SK-N-SH treated with all-trans-retinoic acid at 6 μM for 48 hours (cell line): Measurements from ENCODE around the gene CCDC167.

Experiments used
- ARNTL ChIP-seq: fragments of 450-650 bp; formaldehyde crosslinking; IDR thresholded peaks from 2 replicates; pipeline ENCODE4 v1.5.0; 2020; ENCODE audit warnings: low read depth, mild to moderate bottlenecking, moderate library complexity, borderline replicate concordance
- BACH2 ChIP-seq: fragments of 250-450 bp; sonication (Bioruptor Pico); IDR thresholded peaks from 2 replicates; pipeline ENCODE4 v1.9.0; 2021; ENCODE audit warnings: mild to moderate bottlenecking, borderline replicate concordance
- CSDC2 ChIP-seq: fragments of 250-450 bp; sonication (Bioruptor Pico); IDR thresholded peaks from 2 replicates; pipeline ENCODE4 v1.5.0; 2020; ENCODE audit warnings: mild to moderate bottlenecking, moderate library complexity
- OSR1 ChIP-seq: fragments of 250-450 bp; sonication (Bioruptor Pico); IDR thresholded peaks from 2 replicates; pipeline ENCODE4 v1.8.0; 2022; ENCODE audit warnings: moderate library complexity, mild to moderate bottlenecking, inconsistent platforms
- RARB ChIP-seq: fragments of 250-450 bp; sonication (Bioruptor Pico); IDR thresholded peaks from 2 replicates; pipeline ENCODE4 v1.8.0; 2021; ENCODE audit warnings: mild to moderate bottlenecking, moderate library complexity
- SNAI2 ChIP-seq: fragments of 250-450 bp; sonication (Bioruptor Pico); IDR thresholded peaks from 2 replicates; pipeline ENCODE4 v1.5.0; 2020; ENCODE audit warnings: mild to moderate bottlenecking, moderate library complexity
- TCF4 ChIP-seq: fragments of 250-450 bp; sonication (Bioruptor Pico); IDR thresholded peaks from 2 replicates; pipeline ENCODE4 v1.8.0; 2021; ENCODE audit warnings: mild to moderate bottlenecking, moderate library complexity, borderline replicate concordance
- ZFP3 ChIP-seq: fragments of 250-450 bp; sonication (Bioruptor Pico); IDR thresholded peaks from 2 replicates; pipeline ENCODE4 v1.5.0; 2020; ENCODE audit warnings: mild to moderate bottlenecking, moderate library complexity
- ZFP30 ChIP-seq: fragments of 450-650 bp; formaldehyde crosslinking; IDR thresholded peaks from 2 replicates; pipeline ENCODE4 v1.5.0; 2022; ENCODE audit warnings: mild to moderate bottlenecking, moderate library complexity
- ZNF565 ChIP-seq: fragments of 450-650 bp; formaldehyde crosslinking; conservative IDR thresholded peaks from 2 replicates; pipeline ENCODE4 v1.5.0; 2020; ENCODE audit warnings: low read depth, mild to moderate bottlenecking, moderate library complexity
- ZNF8 ChIP-seq: fragments of 450-650 bp; formaldehyde crosslinking; IDR thresholded peaks from 2 replicates; pipeline ENCODE4 v1.5.0; 2020; ENCODE audit warnings: mild to moderate bottlenecking, moderate library complexity
- TF ChIP-seq, protein P1 (sequence below): fragments of 250-450 bp; sonication (Bioruptor Pico); IDR thresholded peaks from 2 replicates; pipeline ENCODE4 v1.5.1; 2020; ENCODE audit warnings: low read depth, mild to moderate bottlenecking, moderate library complexity
- TF ChIP-seq, protein P2 (sequence below): fragments of 250-450 bp; sonication (Bioruptor Pico); IDR thresholded peaks from 2 replicates; pipeline ENCODE4 v1.8.0; 2021; ENCODE audit warnings: low read depth, mild to moderate bottlenecking, moderate library complexity, borderline replicate concordance
- TF ChIP-seq, protein P3 (sequence below): fragments of 250-450 bp; sonication (Bioruptor Pico); IDR thresholded peaks from 2 replicates; pipeline ENCODE4 v1.8.0; 2020; ENCODE audit warnings: mild to moderate bottlenecking, moderate library complexity, borderline replicate concordance

DNA sequence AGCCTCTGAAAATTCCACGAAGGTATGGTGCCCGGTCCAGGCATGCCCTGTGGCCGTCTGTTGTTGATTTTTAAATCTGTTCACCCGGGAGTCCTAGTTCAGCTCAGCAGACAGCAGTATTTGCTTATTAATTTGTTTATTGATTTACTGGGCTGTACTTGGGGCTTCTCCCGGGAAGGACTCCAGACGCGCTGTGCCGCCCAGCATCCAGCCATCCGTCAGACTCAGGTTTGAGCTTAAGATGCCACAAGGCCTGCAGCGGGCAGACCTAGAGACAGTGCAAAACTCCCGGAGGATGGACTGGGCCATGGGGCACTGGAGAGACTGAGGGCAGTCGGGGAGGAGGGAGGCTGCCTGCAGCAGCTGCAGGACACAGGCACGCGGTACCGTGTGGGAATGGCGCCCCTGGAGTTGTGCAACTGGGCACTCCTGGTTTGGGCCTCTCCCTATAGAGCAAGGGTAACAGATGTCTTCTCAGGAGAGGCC lies 17.3 kb upstream of the CCDC167 start:
- TF ChIP-seq BACH2 (CRISPR knock-in tag) = no peak
- TF ChIP-seq ZFP3 (CRISPR knock-in tag) = no peak
- TF ChIP-seq, protein P1, sequence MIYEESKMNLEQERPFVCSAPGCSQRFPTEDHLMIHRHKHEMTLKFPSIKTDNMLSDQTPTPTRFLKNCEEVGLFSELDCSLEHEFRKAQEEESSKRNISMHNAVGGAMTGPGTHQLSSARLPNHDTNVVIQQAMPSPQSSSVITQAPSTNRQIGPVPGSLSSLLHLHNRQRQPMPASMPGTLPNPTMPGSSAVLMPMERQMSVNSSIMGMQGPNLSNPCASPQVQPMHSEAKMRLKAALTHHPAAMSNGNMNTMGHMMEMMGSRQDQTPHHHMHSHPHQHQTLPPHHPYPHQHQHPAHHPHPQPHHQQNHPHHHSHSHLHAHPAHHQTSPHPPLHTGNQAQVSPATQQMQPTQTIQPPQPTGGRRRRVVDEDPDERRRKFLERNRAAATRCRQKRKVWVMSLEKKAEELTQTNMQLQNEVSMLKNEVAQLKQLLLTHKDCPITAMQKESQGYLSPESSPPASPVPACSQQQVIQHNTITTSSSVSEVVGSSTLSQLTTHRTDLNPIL = no peak
- TF ChIP-seq ZNF8 (CRISPR knock-in tag) = no peak
- no peak for TF ChIP-seq SNAI2 (CRISPR knock-in tag)
- TF ChIP-seq RARB (CRISPR knock-in tag) = no peak
- TF ChIP-seq ARNTL = no peak
- TF ChIP-seq TCF4 (CRISPR knock-in tag) = no peak
- TF ChIP-seq ZFP30 (CRISPR knock-in tag) = no peak
- no peak for TF ChIP-seq ZNF565 (CRISPR knock-in tag)
- TF ChIP-seq, protein P2, sequence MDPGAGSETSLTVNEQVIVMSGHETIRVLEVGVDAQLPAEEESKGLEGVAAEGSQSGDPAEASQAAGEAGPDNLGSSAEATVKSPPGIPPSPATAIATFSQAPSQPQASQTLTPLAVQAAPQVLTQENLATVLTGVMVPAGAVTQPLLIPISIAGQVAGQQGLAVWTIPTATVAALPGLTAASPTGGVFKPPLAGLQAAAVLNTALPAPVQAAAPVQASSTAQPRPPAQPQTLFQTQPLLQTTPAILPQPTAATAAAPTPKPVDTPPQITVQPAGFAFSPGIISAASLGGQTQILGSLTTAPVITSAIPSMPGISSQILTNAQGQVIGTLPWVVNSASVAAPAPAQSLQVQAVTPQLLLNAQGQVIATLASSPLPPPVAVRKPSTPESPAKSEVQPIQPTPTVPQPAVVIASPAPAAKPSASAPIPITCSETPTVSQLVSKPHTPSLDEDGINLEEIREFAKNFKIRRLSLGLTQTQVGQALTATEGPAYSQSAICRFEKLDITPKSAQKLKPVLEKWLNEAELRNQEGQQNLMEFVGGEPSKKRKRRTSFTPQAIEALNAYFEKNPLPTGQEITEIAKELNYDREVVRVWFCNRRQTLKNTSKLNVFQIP (CRISPR knock-in tag) = no peak
- TF ChIP-seq, protein P3, sequence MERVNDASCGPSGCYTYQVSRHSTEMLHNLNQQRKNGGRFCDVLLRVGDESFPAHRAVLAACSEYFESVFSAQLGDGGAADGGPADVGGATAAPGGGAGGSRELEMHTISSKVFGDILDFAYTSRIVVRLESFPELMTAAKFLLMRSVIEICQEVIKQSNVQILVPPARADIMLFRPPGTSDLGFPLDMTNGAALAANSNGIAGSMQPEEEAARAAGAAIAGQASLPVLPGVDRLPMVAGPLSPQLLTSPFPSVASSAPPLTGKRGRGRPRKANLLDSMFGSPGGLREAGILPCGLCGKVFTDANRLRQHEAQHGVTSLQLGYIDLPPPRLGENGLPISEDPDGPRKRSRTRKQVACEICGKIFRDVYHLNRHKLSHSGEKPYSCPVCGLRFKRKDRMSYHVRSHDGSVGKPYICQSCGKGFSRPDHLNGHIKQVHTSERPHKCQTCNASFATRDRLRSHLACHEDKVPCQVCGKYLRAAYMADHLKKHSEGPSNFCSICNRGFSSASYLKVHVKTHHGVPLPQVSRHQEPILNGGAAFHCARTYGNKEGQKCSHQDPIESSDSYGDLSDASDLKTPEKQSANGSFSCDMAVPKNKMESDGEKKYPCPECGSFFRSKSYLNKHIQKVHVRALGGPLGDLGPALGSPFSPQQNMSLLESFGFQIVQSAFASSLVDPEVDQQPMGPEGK (CRISPR knock-in tag) = no peak
- TF ChIP-seq OSR1 (CRISPR knock-in tag) = no peak
- no peak for TF ChIP-seq CSDC2 (CRISPR knock-in tag)
